GM21619 (cell line): Measurements from ENCODE around the gene PDZK1.
"Not testable (repeated sequence)": the region's sequence is repeated elsewhere in the genome, so short reads cannot be mapped to it uniquely, and the experiment has no call there.

Experiments used
- ATAC-seq: cut with Tn5 transposase; IDR thresholded peaks from one replicate; pipeline ENCODE4 v1.9.1; 2021; ENCODE audit not compliant: unreplicated experiment

The PDZK1 gene

GRCh38 chr1:145711213-145711651 is 4.1 kb upstream of the PDZK1 start:
- ATAC-seq, result no peak

- no peak for ATAC-seq
Measured at GRCh38 chr1:145710291-145711027, 3.3 kb upstream of the PDZK1 start.

DNA sequence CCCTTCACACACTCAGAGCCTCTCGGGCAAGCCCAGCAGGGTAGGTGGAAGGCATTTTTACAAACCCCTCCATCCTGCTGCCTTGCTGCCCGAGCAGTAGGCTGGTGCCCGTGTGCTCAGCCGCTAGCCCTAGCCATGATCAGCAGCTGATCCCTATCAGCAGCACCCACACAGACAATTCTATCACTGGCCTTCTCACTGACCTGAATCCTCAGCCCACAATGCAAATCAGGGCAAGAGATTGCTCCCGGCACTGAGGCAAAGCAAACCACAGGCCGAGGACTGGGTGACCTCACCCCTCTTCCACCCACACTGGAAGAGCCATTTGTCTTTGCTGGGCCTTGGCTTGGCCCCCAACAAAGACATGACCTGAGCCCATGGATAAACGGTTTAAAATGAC is 895 bp upstream of the PDZK1 start:
- ATAC-seq, result no peak

DNA sequence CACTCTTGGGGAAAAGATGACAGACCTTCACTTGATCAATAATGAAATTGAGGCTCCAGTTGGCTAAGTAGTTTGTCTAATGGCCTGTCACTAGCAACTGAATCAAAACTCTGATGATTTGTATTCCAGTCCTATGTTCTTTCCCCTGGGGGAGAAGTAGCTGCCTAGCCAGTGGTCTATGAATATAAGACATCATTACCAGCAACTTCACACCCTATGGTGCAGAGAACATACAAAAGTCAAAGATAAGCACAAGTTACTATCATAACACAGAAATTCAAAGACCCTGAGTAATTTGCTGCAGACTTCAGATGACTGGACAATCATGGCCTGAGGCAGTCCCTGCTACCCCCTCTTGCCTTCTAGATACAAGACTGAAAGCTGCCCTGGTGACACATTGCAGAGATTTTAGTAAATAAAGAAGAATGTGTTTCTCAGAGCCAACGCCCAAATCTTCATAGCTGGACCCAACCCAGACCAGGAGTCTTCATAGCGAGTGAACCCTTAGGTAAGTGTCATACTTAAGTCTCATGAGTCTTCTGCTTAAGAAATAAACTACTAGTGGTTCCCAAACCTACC is 993 bp downstream of the PDZK1 start:
- ATAC-seq, result no peak

- ATAC-seq, result no peak
Measured at GRCh38 chr1:145705622-145706021, 1.5 kb downstream of the PDZK1 start.

GRCh38 chr1:145702826-145703225 is 4.3 kb downstream of the PDZK1 start:
- ATAC-seq, result no peak

DNA sequence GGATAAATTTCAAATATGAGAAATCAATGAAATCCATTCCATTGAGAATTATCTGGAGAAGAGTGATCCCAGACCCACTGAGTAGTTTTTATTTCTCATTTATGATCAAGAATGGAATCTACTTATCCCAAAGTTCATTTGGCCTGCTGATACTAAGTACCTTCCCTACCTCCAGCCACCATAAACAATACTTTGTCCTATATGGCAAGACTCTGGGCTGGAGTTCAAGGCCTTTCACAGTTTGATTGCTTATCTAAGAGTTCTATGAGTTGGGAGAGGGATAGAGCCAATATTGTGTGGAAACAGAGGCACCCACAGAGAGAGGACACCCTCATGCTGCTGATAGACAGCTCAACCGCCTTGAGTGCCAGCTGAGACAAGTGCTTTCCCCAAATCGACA is 5.1 kb downstream of the PDZK1 start:
- no peak for ATAC-seq

DNA sequence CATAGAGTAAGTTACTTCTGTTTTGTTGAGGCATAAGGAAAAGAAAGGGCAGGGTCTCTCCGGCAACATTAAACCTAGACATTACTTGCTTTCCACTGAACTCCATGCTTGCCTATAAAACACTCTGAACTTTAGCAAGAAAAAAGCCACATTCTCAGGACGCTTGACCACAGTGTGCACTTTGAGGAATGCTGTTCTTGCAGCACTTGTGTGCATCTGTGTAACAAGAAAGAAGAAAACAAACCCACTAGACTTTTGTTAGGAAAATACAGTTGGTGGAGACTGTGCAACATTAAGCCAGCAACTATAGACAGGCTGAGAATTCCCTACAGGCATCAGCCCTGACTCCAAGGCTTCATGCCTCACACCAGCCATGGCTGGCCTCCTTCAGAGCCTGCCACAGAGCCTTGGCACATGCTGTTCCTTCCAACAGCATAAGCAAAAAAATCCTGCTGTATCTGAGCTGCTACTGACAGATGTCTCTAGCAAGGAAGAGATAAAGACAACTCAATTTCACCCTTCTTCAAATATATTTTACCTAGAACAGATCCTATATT is 5.8 kb downstream of the PDZK1 start:
- ATAC-seq, result no peak

- ATAC-seq, result no peak
Measured at GRCh38 chr1:145696630-145696960, 10.6 kb downstream of the PDZK1 start.

GRCh38 chr1:145695821-145696629 is 11.1 kb downstream of the PDZK1 start:
- no peak for ATAC-seq

DNA sequence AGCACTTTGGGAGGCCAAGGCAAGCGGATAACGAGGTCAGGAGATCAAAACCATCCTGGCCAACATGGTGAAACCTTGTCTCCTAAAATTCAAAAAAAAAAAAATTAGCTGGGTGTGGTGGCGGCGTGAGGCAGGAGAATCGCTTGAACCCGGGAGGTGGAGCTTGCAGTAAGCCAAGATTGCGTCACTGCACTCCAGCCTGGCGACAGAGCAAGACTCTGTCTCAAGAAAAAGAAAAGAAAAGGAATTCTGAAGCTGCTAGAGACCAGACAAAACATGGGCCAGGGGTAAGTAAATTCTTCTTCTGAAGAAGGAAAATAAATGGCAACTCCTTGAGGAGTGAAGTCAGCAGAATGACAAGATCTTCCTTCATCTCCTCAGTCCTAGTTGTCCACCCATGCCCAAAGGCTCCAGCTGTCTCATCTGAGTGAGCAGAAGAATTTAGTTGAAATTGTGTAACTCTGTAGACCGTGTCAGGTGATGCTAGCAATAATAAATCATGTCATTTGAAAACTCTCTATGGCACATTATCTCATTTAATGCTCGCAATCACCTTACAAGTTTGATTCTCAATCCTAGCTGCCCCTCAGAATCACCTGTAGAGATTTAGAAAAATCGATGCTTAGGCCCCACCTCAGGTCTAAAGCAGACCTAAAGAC is 14.3 kb downstream of the PDZK1 start:
- no peak for ATAC-seq

DNA sequence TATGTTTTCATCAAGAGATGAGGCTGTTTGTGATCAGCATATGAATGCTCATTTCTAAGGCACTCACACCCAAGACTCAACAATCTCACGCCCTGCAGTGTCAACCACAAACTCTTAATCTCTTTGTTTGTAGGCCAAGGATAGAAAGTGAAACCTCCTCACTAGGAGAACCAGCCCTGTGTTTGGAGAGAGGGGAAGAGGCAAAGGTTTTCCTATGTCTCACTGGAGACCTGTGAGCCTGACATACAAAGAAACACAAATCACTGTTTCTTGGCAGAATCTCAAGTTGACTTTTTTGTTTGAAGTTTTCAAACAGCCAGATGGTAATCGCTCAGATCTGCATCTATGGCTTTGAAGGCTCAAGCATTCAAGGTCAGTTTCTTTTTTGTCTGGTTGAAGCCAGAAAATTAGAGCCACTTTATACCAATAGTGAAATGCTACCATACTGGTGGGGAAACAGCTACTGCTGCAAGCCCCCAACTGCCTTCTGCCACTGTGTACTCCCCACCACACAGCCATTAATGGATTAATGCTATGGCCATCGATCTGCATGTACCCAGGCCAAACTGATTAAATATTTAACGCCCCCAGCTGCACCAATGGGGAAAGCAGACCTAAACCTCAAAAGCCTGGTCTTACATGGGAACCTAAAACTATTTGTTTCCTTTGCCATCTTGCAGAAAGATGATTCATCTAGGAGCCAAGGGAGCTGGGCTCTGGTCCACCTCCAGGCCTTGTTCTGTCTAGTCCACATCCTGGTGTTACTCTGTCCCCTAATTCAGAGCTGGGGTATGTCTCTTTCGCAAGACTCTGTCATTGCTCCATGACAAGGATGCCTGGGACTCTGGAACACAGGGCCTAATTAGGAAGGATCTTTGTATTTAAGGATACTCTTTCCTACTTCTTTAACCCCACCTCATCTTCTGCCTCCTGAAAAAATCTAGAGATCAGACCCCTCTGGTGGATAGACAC is 16.3 kb downstream of the PDZK1 start:
- ATAC-seq, result peak; percentile 74

DNA sequence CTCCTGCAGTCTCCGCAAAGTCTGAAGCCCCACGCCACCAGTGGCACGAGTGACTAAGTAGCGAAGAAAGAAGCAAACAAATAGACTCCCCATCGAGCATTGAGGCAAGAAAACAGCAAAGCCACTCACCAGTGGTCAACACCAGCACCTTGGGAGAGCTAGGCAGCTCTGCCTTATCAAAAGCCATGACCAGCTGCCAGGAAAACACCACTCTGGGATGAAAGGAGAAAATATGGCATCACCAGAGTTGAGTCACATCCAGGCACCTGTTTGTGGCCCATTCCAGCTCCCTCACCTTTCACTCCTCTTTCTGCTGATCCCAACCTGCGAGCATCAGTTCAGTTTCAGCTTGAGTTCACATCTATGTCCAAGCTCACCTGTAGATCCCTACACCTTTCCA is 17.2 kb downstream of the PDZK1 start:
- no peak for ATAC-seq

GRCh38 chr1:145688924-145689323 is 18.2 kb downstream of the PDZK1 start:
- no peak for ATAC-seq

GRCh38 chr1:145688328-145688727 is 18.8 kb downstream of the PDZK1 start:
- no peak for ATAC-seq

DNA sequence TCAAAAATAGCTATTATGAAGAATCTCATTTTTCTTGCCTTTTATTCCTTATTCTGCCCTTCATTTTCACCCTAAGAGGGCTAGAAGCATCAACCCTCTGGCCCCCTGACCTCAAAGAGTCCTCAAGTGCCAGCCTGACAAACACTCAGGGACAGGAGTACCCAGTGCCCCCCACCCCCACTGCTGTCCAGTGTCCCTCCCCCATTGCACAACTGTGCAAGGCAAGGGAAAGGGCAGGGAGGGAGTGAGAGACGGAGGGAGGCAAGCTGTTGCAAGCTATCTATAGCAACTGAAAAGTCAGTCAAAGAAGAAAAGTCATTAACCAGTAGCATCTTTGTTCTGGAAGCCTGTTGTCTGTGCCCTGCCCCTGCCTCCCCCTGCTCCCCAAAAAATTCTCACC is 21.1 kb downstream of the PDZK1 start:
- not testable (repeated sequence) for ATAC-seq

GRCh38 chr1:145684858-145685257 is 22.3 kb downstream of the PDZK1 start:
- not testable (repeated sequence) for ATAC-seq

DNA sequence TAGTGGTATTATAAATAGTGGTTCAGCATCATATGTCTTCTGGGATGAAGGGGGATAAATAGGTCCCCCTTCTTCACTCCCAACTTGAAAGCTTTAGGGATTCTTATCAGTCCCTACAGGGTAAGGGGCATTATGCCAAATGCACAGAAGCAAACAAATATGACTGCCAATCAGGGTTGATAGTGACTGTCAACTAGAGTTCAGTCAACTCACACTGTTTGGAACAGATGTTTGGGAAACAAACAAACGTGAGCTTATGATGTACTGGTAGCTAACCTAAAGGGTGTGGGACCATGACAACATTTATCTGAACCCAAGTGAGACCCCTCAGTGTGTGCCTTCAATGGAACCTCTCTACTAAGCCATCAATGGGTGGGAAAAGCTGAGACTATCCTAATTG is 34.0 kb downstream of the PDZK1 start:
- ATAC-seq, result not testable (repeated sequence)

DNA sequence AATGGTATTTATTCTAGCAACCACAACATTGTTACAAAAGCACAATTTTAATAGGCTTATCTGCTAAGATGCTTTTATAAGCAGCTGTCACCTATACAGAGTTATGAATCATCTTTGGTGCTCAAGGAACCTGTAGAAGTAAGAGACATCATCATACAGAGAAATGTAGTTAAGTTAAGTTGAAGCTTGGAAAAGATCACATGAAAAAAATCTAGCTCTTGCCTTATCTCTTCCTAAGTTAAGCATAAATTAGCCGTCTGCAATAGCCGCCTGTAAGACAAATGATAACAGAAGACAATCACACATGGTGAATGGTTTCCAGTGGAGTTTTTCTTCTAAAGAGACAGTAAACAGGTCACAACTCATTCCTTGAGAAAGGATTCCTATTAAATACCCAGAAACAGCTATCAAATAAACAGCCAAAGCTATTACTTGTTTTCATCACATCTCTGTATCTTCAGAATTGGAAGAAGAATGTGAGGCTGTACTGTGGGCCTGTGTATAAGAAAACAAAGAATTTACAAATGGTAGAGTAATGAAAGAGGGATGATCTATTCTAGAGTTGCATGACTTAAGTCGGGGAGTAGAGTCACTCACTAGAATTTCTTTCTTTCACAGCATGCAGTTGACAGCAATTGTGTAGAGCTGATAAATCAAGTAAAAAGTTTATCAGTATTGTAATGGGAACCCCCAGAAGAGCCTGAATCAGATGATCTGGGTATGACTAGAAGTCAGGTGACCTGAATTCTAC is 36.0 kb downstream of the PDZK1 start:
- ATAC-seq, result not testable (repeated sequence)
